ENCODE results near the gene TNS1. TPM values are rescaled to one million over a fixed set of nuclear protein-coding genes. Genes with fewer than 3 reads are reported as not detected.

TNS1 gene
- total RNA-seq, 2 donors from 2014 or later = 20.6 to 164 TPM

DNA sequence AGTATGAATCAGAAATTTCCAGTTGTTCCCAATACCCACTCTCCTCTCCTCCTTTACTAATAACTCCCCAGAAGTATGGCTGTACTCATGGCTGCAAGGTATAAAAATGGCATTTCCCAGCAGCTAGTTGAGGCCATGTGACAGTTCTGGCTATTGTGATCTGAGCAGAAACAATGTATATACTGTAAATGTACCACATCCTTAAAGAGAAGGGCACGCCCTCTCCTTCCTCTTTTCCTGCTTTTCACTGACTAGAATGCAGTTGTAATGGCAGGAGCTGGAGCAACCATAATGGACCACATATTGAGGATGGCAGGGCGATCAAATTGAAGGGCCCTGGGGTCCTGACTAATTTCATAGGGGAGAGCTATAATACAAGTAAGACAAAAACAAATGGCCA is 211.2 kb downstream of the TNS1 start:
- Histone ChIP-seq H3K9ac (ENCODE audit: low read depth in 2 of 2, low read length in 2 of 2) (no peak overlapping the region), H3K4me1 (no peaks in the 10 kb centered on the region), H3K27me3 (no peaks in the 10 kb centered on the region), H3K36me3 (no peaks in the 10 kb centered on the region), H3K4me3 (no peak overlapping the region), H3K27ac (no peak overlapping the region), H3K9me3 (no peaks in the 10 kb centered on the region)
- intact Hi-C loops (cut with DNase I) = no loop called here
- TF ChIP-seq, protein P1, sequence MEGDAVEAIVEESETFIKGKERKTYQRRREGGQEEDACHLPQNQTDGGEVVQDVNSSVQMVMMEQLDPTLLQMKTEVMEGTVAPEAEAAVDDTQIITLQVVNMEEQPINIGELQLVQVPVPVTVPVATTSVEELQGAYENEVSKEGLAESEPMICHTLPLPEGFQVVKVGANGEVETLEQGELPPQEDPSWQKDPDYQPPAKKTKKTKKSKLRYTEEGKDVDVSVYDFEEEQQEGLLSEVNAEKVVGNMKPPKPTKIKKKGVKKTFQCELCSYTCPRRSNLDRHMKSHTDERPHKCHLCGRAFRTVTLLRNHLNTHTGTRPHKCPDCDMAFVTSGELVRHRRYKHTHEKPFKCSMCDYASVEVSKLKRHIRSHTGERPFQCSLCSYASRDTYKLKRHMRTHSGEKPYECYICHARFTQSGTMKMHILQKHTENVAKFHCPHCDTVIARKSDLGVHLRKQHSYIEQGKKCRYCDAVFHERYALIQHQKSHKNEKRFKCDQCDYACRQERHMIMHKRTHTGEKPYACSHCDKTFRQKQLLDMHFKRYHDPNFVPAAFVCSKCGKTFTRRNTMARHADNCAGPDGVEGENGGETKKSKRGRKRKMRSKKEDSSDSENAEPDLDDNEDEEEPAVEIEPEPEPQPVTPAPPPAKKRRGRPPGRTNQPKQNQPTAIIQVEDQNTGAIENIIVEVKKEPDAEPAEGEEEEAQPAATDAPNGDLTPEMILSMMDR (IDR thresholded peaks at IDR 0.05) = no peak
- DNase-seq = no peak

DNA sequence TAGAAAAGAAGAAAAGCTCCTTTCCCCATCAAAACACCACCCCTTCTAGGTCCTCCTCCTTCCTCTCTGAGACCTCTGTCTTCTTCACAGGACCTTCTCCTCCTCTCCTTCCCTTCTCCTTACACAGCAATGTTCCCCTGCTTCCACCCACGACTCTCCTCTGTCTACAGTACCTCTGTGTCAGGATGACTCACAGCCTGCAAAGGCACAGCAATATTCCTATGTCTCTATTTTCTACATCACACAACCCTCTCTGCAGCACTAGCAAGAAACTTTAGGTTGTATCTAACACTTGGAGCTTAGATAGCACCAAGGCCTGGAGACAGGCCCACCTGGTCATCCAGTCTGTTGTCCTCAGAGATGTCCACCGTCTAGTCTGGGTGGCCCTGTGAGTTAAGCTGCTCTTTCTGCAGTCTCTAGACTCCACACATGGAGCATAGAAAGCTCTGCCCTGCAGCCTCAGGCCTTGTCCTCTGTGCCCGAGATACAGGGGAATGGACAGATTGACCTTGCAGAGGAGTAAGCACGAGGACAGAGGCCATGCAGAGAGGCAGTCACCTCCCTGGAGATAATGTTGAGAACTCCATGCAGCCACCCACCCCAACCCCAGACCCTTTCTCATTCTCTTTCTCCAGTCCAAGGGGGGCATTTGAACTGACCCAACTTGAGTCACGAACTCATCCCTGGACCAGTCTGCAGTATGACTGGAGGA is 212.0 kb downstream of the TNS1 start:
- DNase-seq = no peak
- TF ChIP-seq, protein P1 (IDR thresholded peaks at IDR 0.05) = no peak
- Histone ChIP-seq H3K27ac (no peak overlapping the region), H3K9me3 (no peaks in the 10 kb centered on the region), H3K36me3 (no peaks in the 10 kb centered on the region), H3K4me3 (no peak overlapping the region), H3K9ac (ENCODE audit: low read depth in 2 of 2, low read length in 2 of 2) (no peak overlapping the region), H3K4me1 (no peaks in the 10 kb centered on the region), H3K27me3 (no peaks in the 10 kb centered on the region)
- intact Hi-C loops (cut with DNase I) = no loop called here

DNA sequence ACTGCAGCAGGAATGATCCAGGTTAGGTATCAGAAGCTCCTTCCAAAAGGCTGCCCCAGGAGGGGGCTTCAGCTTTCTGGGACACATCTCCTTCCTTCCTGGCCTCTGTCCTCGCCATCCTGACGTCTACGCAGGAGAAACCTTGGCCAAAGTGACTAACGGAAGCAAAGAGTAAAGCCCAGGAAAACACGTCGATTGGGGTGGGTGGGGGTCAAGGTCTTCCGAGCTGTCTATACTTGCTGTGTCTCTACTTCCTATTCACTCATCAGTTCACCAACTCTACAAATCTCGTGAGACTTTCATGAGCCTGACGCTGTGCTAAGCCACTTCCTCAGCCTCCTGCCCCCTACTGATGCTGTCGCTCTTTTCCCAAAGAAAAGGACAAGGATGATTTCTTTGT is 212.6 kb downstream of the TNS1 start:
- DNase-seq = no peak
- Histone ChIP-seq H3K36me3 (no peaks in the 10 kb centered on the region), H3K4me3 (peak overlapping the region; percentile 17), H3K9ac (ENCODE audit: low read depth in 2 of 2, low read length in 2 of 2) (peak overlapping the region in 1 of 2 donors; percentile 12), H3K9me3 (no peaks in the 10 kb centered on the region), H3K27me3 (no peaks in the 10 kb centered on the region), H3K4me1 (no peaks in the 10 kb centered on the region), H3K27ac (no peak overlapping the region)
- TF ChIP-seq, protein P1 (IDR thresholded peaks at IDR 0.05) = no peak
- intact Hi-C loops (cut with DNase I) = no loop called here

DNA sequence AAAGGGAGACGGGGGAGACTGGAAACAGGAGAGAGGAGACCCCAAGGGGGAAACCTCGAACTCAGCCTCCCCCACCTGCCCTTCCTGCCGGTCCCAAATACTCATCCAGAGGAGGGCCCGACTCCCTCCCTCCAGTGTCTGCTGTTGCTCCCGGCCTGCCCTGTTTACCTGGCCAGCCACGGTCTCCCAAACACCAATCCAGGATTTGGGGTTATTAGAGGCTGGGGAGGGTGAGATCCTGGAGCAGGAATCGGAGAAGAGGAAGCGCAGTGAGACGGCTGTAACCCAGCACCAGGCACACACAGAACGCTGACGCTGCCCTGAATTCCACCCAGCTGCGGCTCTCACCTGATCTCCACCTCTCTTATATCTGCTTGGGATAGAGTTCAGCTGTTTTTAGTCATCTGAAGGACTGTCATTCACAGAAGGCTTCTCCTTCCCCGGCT is 213.0 kb downstream of the TNS1 start:
- Histone ChIP-seq H3K27ac (no peak overlapping the region), H3K27me3 (no peaks in the 10 kb centered on the region), H3K4me1 (no peaks in the 10 kb centered on the region), H3K9ac (ENCODE audit: low read depth in 2 of 2, low read length in 2 of 2) (peak overlapping the region in 1 of 2 donors; percentile 12), H3K36me3 (no peaks in the 10 kb centered on the region), H3K4me3 (peak overlapping the region; percentile 17), H3K9me3 (no peaks in the 10 kb centered on the region)
- DNase-seq = no peak
- TF ChIP-seq, protein P1 (IDR thresholded peaks at IDR 0.05) = no peak
- intact Hi-C loops (cut with DNase I) = loop anchor here (2.0 to 10.0 kb wide), 4 partner anchors 97 to 285 kb away; no protein-coding TSS in a partner anchor

DNA sequence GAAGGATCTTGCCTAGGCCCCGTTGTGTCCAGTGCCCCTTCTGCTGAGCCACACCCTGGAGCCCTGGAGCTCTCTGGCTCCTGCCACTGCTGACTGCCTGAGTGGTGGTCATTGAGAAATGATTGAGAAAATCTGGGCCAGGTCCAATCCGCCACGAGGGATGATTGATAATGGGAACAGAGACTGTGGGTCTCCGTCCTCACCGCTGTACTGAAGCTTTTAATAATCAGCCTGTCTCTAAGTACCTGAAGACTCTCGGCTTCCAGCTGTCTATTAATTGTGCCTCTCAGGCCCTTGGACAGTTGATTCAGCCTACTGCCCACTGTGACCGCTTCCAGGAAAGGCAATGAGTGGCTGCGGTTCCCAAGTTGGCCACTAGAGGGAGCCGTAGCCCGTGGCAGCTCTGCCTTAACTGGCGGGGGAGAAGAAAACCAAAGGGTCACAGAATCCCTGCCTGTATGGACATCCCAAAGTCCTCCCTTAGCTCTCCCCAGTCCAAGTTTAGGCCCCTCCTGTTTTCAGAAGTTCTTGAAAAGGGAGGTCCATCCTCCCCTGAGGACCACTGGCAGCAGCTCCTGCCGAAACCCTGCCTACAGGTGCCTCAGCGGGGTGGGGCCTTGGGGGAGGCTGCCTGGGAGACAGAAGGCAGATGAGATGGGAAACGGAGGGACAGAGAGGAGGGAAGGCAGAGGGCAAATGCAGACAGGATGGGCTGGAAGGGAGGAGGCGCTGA is 213.6 kb downstream of the TNS1 start:
- no peak overlapping the region for H3K27ac ChIP-seq
- no peak overlapping the region for H3K9ac ChIP-seq (ENCODE audit: low read depth in 2 of 2, low read length in 2 of 2)
- H3K9me3 ChIP-seq = no peaks in the 10 kb centered on the region
- H3K27me3 ChIP-seq = no peaks in the 10 kb centered on the region
- intact Hi-C loops (cut with DNase I) = loop anchor here (2.0 to 10.0 kb wide), 4 partner anchors 98 to 286 kb away; no protein-coding TSS in a partner anchor
- H3K36me3 ChIP-seq = no peaks in the 10 kb centered on the region
- DNase-seq = peak; percentile 79
- H3K4me1 ChIP-seq = no peaks in the 10 kb centered on the region
- H3K4me3 ChIP-seq = peak overlapping the region; percentile 17
- TF ChIP-seq, protein P1 (IDR thresholded peaks at IDR 0.05) = peak; percentile 99

All from colonic mucosa (tissue), 4 donors.